Stimulated activated naive CD8-positive, alpha-beta T cell treated with anti-CD3 and anti-CD28 coated beads, Interleukin-15, amount 100 ng/mL, for 72 hours (primary cell): Measurements from ENCODE around the gene KLHL29.

ENCODE experiments used
- ATAC-seq: fragments of 150-1000 bp; cut with Tn5 transposase; 2 replicates; pipeline ENCODE4 v1.10.0; 2021; ENCODE audit warnings: mild to moderate bottlenecking, moderate library complexity
- DNase-seq, 2 donors: peaks; one replicate each; pipeline ENCODE4 v3.0.0; 2021 to 2022
- H3K27ac Mint-ChIP-seq, 2 donors: one replicate each; pipeline ENCODE4 v1.8.0; 2022; ENCODE audit warnings: mild to moderate bottlenecking in 2 of 2, mixed read lengths in 2 of 2, moderate library complexity in 2 of 2
- H3K27me3 Mint-ChIP-seq: one replicate; pipeline ENCODE4 v1.8.0; 2022; ENCODE audit warnings: mixed read lengths
- H3K4me1 Mint-ChIP-seq: one replicate; pipeline ENCODE4 v1.8.0; 2022; ENCODE audit warnings: mild to moderate bottlenecking, mixed read lengths
- H3K4me3 Mint-ChIP-seq, 2 donors: one replicate each; pipeline ENCODE4 v1.8.0; 2022; ENCODE audit warnings: mild to moderate bottlenecking in 2 of 2, mixed read lengths in 2 of 2, moderate library complexity in 1 of 2
- H3K9me3 Mint-ChIP-seq, 2 donors: one replicate each; pipeline ENCODE4 v1.8.0; 2022; ENCODE audit warnings: mixed read lengths in 2 of 2

Gene KLHL29

GRCh38 chr2:23530909-23531276, 145.9 kb downstream of the KLHL29 start:
- no peak overlapping the region for H3K27ac Mint-ChIP-seq
- ATAC-seq, result no peak
- H3K4me3 Mint-ChIP-seq, result no peak overlapping the region
- no peaks in the 10 kb centered on the region for H3K27me3 Mint-ChIP-seq
- peaks cover 61% of the 10 kb centered on the region for H3K4me1 Mint-ChIP-seq
- DNase-seq, result no peak
- H3K9me3 Mint-ChIP-seq, result no peaks in the 10 kb centered on the region

GRCh38 chr2:23531280-23531679, 146.3 kb downstream of the KLHL29 start:
- H3K4me1 Mint-ChIP-seq, result peaks cover 61% of the 10 kb centered on the region
- H3K27ac Mint-ChIP-seq, result peak overlapping the region in 1 of 2 donors; percentile 28

DNA sequence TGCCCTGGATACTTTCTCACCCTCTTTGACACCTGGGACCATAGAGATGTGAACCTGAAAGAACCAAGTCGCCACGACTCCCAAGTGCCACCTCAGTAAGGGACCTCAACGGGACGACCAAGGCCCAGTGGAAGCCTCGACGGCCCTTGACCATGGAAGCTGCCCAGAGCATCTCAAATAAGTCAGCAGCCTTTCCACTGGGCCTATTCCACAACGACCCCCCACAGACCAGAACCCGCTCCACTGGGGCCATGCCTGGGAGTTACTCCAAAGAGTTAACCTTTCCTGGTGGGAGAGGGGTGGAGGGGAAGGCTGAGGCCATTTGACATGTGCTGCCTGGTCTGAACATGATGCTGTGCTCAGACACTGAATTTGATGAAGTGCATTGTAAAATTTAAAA, 146.9 kb downstream of the KLHL29 start:
- H3K4me1 Mint-ChIP-seq, result peaks cover 56% of the 10 kb centered on the region
- ATAC-seq (no peak), DNase-seq (peak in 1 of 2 donors; percentile 14)
- H3K9me3 Mint-ChIP-seq, result no peaks in the 10 kb centered on the region
- H3K27me3 Mint-ChIP-seq, result no peaks in the 10 kb centered on the region
- H3K4me3 Mint-ChIP-seq, result peak overlapping the region; percentile 90 to 97
- peak overlapping the region; percentile 28 to 98 for H3K27ac Mint-ChIP-seq

More at GRCh38 chr2:23531280-23531679, 146.3 kb downstream of the KLHL29 start:
- no peak for ATAC-seq
- Mint-ChIP-seq H3K9me3 (no peaks in the 10 kb centered on the region), H3K4me3 (no peak overlapping the region), H3K27me3 (no peaks in the 10 kb centered on the region)
- DNase-seq, result no peak

- DNase-seq (peak; percentile 49 to 60), ATAC-seq (peak; percentile 80)
- H3K4me1 Mint-ChIP-seq, result peaks cover 56% of the 10 kb centered on the region
- no peaks in the 10 kb centered on the region for H3K9me3 Mint-ChIP-seq
- H3K27ac Mint-ChIP-seq, result peak overlapping the region; percentile 96 to 98
- no peaks in the 10 kb centered on the region for H3K27me3 Mint-ChIP-seq
- H3K4me3 Mint-ChIP-seq, result peak overlapping the region; percentile 90 to 97
Observed at GRCh38 chr2:23532391-23533337, 147.7 kb downstream of the KLHL29 start.

GRCh38 chr2:23533338-23533695, 148.3 kb downstream of the KLHL29 start:
- Mint-ChIP-seq H3K9me3 (no peaks in the 10 kb centered on the region), H3K4me3 (peak overlapping the region; percentile 90 to 97), H3K27ac (peak overlapping the region; percentile 9 to 96), H3K27me3 (no peaks in the 10 kb centered on the region), H3K4me1 (peaks cover 56% of the 10 kb centered on the region)
- no peak for ATAC-seq
- DNase-seq, result no peak

GRCh38 chr2:23534771-23535170, 149.8 kb downstream of the KLHL29 start:
- Mint-ChIP-seq H3K4me3 (no peak overlapping the region), H3K27me3 (no peaks in the 10 kb centered on the region), H3K4me1 (peaks cover 56% of the 10 kb centered on the region), H3K27ac (no peak overlapping the region), H3K9me3 (no peaks in the 10 kb centered on the region)
- ATAC-seq (no peak), DNase-seq (no peak)

DNA sequence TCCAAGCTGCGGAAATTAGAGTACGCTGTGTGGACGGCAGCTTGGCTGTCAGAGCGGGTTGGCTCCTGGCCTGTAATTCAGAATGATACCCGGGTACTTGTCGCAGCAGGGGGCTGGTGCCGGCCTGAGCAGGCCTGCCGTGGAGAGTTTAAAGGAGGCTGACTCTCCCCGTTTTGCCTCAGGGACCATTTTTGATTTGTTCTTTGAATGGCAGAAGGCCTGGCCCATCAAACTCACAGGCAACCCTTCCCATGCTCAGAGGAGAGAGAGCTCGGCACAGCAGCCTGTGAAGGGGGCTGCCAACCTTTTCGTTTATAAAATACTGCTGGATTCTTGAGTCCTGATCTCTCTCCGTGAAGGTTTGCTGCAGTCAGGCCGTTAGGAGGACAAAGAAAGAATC, 151.3 kb downstream of the KLHL29 start:
- DNase-seq (no peak), ATAC-seq (no peak)
- H3K9me3 Mint-ChIP-seq, result no peaks in the 10 kb centered on the region
- H3K4me1 Mint-ChIP-seq, result peaks cover 49% of the 10 kb centered on the region
- H3K4me3 Mint-ChIP-seq, result no peak overlapping the region
- H3K27me3 Mint-ChIP-seq, result no peaks in the 10 kb centered on the region
- H3K27ac Mint-ChIP-seq, result no peak overlapping the region

DNA sequence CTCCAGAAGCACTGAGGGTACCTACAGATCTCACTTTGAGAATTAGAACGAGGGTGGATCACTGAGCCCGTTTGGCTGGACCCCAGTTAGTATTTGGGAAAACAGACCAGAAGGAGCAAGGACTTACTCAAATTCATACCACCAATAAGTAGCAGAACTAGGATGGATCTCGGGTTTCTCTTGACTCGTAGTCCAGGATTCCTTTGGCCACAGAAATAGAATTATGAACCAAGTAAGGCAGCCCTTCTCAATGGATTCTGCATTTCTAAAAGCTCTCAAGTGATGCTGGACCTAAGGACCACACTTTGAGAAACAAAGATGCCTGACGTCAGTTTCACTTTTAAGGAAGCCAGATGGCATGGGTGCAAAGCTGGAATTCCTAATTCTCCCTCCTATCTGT, 153.0 kb downstream of the KLHL29 start:
- Mint-ChIP-seq H3K27me3 (no peaks in the 10 kb centered on the region), H3K27ac (no peak overlapping the region), H3K9me3 (no peaks in the 10 kb centered on the region), H3K4me3 (no peak overlapping the region), H3K4me1 (peaks cover 32% of the 10 kb centered on the region)
- ATAC-seq (no peak), DNase-seq (no peak)

DNA sequence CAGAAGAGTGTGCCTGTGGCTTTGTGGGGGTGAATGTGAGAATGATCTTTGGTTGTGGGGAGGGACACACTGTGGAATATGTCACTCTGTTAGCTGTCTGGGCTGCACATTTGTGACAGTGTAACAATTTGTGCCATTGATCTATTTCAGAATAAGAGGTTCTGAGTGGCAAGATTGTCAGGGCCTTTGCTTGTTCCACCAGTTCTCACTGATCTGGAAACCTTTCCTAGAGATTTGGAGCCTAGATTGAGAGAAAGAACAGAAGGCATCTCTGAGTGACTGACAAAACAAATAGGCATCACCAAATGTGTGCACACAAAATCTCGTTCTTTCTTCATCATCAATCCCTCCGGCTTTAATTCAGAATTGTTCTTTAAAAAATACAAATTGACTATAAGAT, 153.6 kb downstream of the KLHL29 start:
- ATAC-seq, result no peak
- peaks cover 26% of the 10 kb centered on the region for H3K4me1 Mint-ChIP-seq
- H3K27me3 Mint-ChIP-seq, result no peaks in the 10 kb centered on the region
- H3K4me3 Mint-ChIP-seq, result no peak overlapping the region
- no peaks in the 10 kb centered on the region for H3K9me3 Mint-ChIP-seq
- no peak for DNase-seq
- no peak overlapping the region for H3K27ac Mint-ChIP-seq

DNA sequence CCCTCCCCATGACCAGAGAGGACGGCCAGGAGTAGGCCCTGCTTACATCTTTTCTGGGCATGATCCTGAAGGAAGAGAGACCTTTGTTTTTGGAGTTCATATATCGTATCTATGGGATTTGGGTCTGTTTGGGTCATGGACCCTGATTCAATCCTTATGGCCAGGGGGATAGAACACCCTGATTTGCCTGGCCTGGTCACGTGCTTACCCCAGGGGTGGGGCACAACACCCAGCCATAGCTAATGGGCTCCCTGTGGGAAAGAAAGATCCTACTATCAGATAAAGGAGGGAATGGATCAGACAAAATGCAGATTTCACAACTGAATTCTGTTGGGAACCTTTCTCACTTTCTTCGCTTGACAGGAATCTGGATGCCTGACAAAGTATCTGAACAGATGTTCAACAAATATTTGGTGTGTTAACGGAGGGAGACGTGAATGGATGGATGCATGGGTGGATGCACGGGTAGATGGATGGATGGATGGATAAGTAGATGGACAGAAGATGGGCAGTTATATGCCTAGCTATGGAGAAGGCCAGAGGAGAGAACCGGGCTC, 155.9 kb downstream of the KLHL29 start:
- ATAC-seq (no peak), DNase-seq (no peak)
- no peaks in the 10 kb centered on the region for H3K9me3 Mint-ChIP-seq
- no peak overlapping the region for H3K27ac Mint-ChIP-seq
- no peak overlapping the region for H3K4me3 Mint-ChIP-seq
- peaks cover 12% of the 10 kb centered on the region for H3K4me1 Mint-ChIP-seq
- H3K27me3 Mint-ChIP-seq, result no peaks in the 10 kb centered on the region

DNA sequence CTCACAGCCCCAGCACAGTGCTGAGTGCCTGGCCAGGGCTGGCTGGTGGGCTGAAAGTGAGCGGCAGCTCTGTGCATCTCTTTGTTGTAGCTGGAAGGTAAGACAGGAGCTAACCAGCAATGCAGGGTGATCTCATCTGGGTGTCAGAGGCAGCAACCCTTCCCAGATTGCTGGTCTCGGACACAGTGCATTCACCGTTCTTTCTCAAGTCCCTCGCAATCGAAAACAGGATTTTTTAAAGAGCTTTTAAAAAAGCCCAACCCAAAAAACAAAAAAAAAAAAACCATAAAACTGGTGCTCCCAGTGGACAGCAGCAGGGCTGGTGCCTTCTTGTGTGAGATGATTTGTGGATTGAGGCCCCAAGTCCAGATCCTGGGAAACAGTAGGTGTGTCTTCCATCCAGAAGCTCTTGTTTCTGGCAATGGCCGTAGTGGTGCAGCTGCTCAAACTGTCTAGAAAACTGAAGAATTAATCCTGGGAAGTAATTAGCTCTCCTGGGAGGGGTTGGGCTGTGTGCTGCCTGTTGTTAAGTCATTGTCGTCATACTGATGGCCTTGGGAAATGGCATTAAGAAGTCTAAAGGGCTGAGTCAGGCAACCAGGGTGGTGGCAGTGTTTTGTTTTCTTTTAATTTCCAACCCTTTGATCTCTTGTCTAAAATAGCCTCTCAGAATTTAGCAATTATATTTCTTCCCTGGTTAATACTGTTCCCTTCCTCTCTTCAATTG, 156.7 kb downstream of the KLHL29 start:
- Mint-ChIP-seq H3K4me3 (no peak overlapping the region), H3K27me3 (no peaks in the 10 kb centered on the region), H3K9me3 (no peaks in the 10 kb centered on the region), H3K4me1 (peaks cover 8% of the 10 kb centered on the region), H3K27ac (no peak overlapping the region)
- DNase-seq (no peak), ATAC-seq (no peak)

DNA sequence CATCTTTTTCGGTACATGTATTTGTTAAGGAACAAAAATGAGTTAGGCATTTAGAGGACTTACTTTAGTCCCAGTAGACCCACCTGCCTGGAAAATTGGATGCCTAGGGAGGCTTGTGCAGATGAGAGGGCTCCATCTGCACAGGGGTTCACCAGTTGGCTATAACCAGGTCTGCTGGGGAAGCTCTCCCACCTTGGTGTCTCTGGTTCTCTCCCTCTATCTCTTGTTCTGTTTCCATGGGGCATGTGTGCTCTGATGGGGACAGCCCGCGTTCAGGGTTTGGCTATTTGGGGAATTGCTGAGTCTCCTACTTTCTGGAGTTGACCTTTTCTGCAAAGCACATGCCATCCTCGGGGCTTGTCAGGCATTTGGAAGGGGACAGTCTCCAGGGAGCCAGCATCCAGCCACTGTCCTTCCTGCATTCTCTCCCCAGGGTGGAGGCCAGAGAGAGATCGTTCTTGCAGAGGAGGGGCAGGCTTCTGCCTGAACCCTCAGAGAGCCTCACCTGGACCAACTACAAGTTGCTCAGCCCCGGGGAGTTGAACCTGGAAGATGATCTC, 157.3 kb downstream of the KLHL29 start:
- Mint-ChIP-seq H3K4me3 (no peak overlapping the region), H3K4me1 (peaks cover 8% of the 10 kb centered on the region), H3K9me3 (no peaks in the 10 kb centered on the region), H3K27me3 (no peaks in the 10 kb centered on the region), H3K27ac (no peak overlapping the region)
- DNase-seq (no peak), ATAC-seq (no peak)

- Mint-ChIP-seq H3K27ac (no peak overlapping the region), H3K4me1 (peaks cover 17% of the 10 kb centered on the region)
Observed at GRCh38 chr2:23543302-23543701, 158.3 kb downstream of the KLHL29 start.

DNA sequence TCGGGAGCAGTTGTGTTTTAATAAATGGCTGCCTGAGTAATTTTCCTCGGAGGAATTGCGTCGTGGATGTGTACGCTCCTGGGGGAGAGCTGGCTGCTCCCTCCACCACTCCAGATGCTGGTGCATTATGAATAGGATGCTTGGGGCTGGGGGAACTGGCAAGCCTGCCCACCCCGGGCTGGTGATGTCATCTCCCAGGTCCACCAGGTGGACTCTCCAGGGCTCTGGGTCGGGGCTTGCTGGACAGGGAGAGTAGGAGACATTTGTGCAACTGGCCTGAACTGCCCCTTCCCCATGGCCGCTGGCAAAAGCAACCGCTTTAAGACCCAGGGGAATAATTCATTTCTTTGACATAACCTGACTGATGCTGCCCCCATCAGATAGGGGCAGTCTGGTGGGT, 158.7 kb downstream of the KLHL29 start:
- no peak overlapping the region for H3K27ac Mint-ChIP-seq
- no peak for DNase-seq
- H3K4me3 Mint-ChIP-seq, result no peak overlapping the region
- H3K27me3 Mint-ChIP-seq, result no peaks in the 10 kb centered on the region
- H3K4me1 Mint-ChIP-seq, result peaks cover 19% of the 10 kb centered on the region
- no peak for ATAC-seq
- no peaks in the 10 kb centered on the region for H3K9me3 Mint-ChIP-seq

More at GRCh38 chr2:23543302-23543701, 158.3 kb downstream of the KLHL29 start:
- DNase-seq, result no peak
- ATAC-seq, result no peak
- no peak overlapping the region for H3K4me3 Mint-ChIP-seq
- H3K27me3 Mint-ChIP-seq, result no peaks in the 10 kb centered on the region
- no peaks in the 10 kb centered on the region for H3K9me3 Mint-ChIP-seq

- Mint-ChIP-seq H3K4me3 (no peak overlapping the region), H3K9me3 (no peaks in the 10 kb centered on the region), H3K27me3 (no peaks in the 10 kb centered on the region), H3K4me1 (peaks cover 29% of the 10 kb centered on the region), H3K27ac (no peak overlapping the region)
- DNase-seq (no peak), ATAC-seq (no peak)
Observed at GRCh38 chr2:23544589-23545295, 159.8 kb downstream of the KLHL29 start.
